HG03432 (cell line): Measurements from ENCODE around the gene ATRN.
"Not testable (repeated sequence)": the region's sequence is repeated elsewhere in the genome, so short reads cannot be mapped to it uniquely, and the experiment has no call there.

Experiments
- ATAC-seq: cut with Tn5 transposase; IDR thresholded peaks from one replicate; pipeline ENCODE4 v1.9.1; 2021; ENCODE audit warnings: mild to moderate bottlenecking, moderate library complexity; ENCODE audit not compliant: unreplicated experiment

ATRN gene

GRCh38 chr20:3514012-3514642 lies 43.3 kb downstream of the ATRN start:
- ATAC-seq = no peak

DNA sequence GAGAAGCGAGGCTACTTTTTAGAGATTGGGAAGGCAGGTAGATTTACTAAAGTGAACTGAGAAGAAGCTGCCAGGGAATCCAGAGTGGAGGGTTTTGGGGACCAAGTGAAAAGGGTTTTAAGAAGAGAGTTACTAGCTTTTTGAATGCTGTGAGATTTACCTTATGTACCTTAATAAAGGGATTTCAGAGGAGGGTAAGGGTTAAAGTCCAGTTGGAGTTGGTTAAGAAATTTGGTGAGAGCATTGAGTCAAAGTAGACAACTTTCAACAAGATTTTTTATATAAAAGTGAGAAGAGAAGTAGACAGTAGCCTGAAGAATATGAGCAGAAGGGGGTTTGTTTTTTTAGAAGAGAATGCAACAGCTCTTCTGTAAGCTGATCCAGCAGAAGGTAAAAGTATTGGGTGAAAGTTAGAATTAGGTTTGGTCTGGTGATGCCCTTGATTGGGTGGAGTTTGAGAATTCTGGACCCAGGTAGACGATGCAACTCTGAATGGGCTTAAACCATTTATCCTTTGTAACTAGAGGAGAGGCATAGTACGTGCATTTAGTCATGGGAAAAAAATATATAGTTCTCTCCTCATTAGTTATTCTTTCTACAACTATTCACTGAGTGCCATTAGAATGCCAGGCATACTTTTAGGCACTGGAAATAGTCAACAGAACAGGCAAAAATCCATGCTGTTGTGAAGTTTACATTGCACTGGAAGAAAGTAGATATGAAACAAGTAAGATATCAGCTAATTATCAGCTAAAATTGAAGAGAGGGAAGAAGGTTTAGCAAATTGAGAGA lies 44.8 kb downstream of the ATRN start:
- ATAC-seq = no peak

GRCh38 chr20:3521852-3522740 lies 51.3 kb downstream of the ATRN start:
- no peak for ATAC-seq

DNA sequence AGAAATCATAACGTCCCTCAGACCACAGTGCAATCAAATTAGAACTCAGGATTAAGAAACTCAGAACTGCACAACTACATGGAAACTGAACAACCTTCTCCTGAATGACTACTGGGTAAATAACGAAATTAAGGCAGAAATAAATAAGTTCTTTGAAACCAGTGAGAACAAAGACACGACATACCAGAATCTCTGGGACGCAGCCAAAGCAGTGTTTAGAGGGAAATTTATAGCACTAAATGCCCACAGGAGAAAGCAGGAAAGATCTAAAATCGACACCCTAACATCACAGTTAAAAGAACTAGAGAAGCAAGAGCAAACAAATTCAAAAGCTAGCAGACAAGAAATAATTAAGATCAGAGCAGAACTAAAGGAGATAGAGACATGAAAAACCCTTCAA lies 53.9 kb downstream of the ATRN start:
- ATAC-seq = not testable (repeated sequence)

- ATAC-seq = no peak
Observed at GRCh38 chr20:3532089-3532615, 61.3 kb downstream of the ATRN start.

DNA sequence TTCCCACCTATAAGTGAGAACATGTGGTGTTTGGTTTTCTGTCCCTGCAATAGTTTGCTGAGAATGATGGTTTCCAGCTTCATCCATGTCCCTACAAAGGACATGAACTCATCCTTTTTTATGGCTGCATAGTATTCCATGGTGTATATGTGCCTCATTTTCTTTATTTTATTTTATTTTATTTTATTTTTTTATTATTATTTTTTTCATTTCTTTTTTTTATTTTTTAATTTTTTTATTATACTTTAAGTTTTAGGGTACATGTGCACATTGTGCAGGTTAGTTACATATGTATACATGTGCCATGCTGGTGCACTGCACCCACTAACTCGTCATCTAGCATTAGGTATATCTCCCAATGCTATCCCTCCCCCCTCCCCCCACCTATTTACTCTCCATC lies 66.9 kb downstream of the ATRN start:
- not testable (repeated sequence) for ATAC-seq

- no peak for ATAC-seq
Observed at GRCh38 chr20:3539311-3540107, 68.7 kb downstream of the ATRN start.

GRCh38 chr20:3541887-3542721 lies 71.3 kb downstream of the ATRN start:
- no peak for ATAC-seq

DNA sequence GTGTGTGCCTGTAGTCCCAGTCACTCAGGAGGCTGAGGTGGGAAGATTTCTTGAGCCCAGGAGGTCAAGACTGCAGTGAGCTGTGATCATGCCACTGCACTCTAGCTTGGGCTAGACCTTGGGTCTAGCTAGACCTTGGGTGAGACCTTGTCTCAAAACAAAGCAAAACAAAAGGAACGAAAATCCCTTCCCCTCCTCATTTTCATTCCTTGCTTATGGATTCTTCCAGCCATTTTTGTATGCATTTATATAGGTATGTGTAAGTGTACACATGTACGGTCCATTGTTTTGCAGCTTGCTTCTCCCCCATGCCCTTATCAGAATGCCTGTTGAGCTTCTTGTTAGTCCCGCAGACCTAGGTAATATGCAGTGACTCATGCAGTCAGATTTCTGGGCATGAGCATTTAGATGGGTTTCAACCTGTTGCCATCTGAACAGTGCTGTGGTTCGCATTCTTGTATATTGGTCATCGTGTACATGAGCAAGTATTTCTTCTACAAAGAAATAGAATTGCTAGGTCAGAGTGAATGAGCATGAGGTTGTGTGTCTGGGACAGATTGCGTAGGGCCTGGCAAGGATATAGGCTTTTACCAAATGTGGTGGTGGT lies 73.2 kb downstream of the ATRN start:
- no peak for ATAC-seq

DNA sequence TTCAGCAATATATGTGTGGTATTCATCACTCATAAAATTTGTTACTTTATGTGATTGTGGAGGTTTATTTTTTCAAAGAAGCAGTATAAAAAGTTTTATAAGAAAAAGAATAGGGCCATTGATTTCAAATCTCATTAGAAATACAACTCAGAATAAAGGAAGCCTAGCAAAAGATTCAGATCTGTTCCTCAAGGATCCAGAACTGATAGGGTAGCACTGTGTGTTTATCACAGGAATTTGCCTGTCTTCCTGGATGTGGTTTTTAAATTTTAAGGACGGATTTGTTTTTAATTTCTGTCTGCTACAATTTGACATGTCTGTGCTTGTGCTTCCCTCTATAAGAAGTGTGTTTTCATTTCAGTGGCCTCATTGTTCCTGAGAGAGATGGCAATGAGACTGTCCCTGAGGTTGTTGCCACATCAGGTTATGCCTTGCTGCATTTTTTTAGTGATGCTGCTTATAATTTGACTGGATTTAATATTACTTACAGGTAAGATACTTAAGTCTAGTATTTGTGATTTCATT lies 74.6 kb downstream of the ATRN start:
- no peak for ATAC-seq

GRCh38 chr20:3547906-3548305 lies 77.1 kb downstream of the ATRN start:
- ATAC-seq = no peak

- no peak for ATAC-seq
Observed at GRCh38 chr20:3550837-3551236, 80.0 kb downstream of the ATRN start.

DNA sequence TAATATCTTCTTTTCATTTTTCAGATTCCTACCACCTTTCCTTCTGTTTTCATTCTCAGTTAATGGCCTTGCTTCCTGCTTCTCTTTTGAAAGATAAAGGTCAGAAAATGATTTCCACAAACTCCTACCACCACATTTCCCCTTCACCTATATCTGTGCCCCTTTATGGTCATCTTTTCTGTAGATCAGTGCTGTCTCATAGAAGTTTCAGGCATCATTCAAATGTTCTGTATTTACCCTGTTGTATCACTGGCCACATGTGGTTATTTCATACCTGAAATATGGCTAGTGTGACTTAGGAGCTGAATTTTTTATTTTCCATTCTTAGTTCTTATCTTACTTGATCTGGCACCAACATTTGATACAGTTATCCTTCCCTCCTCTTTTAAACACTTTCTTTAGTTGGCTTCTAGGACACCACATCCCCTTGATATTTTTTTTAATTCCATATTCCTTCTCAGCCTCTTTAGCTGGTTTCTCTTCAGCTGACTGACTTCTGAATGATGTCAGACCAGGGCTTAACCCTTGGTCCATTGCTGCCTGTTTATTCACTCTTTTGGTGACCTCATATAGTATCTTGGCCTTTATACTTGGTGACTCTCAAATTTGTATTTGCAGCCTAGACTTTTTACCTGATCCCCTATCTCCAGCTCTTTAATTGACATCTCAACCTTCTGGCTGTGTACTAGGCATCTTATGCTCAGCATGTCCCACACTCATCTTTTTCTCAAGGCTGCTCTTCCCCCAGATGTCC lies 81.0 kb downstream of the ATRN start:
- ATAC-seq = no peak

DNA sequence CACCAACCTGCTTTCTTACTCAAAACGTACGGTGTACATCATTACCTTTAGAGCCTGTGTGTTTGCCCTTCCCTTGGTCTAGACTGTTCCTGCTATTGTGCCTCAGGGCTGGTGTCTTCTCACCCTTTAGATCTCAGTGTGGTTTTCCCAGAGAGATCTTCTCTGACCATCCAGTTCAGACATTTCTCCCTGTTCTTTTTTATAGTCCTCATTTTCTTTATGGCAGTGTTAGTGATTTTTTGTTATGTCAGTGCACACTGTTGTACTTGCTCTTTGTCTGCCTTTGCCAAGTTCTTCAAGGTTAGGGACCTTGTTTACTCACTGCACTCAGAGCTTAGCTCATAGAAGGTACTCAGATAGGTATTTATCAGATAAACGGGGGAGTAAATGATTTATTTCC lies 82.8 kb downstream of the ATRN start:
- ATAC-seq = no peak

DNA sequence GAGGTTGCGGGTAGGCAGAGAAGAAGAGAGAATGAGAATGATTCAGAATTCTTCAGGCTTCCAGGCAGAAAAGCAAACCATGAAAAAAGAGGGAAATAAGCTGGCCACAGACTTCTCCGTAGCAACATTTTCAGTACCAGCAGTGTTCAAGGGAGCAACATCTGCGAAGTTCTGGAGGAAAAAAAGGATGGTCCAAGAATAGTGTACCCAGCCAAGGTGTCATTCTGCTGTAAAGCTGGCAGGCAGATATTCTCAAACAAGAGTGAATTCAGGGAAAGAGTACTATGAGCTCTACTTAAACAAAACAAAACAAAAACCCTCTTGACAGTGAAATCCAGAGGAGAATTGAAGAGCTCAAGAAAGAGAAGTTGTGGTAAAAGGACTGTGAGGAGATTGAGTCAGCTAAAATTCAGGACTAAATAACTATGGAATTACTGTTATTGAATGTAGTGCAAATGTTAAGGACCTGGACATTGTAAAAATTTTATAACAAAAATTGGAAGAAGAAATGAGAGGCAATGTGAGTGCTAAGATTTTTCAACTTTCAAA lies 86.5 kb downstream of the ATRN start:
- ATAC-seq = no peak

- no peak for ATAC-seq
Observed at GRCh38 chr20:3559231-3559630, 88.4 kb downstream of the ATRN start.

DNA sequence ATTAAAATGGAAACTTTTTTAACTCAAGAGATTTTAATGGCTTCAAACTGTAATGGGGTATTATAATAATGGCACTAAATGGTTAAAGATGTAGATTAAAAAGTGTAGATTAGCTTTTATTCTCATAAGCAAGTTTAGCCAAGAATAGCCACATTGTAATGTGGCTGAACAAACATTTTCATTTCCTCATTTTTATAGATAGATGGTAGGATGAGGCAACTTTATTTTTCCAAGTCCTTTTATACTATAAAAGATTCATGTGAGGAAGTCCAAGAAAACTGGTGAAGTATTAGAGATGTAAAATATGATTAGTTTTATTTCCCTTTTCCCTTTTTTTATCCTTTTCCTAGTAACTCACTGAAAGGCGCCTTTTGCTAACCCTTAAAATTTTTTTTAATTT lies 88.8 kb downstream of the ATRN start:
- no peak for ATAC-seq

- no peak for ATAC-seq
Observed at GRCh38 chr20:3560162-3560561, 89.3 kb downstream of the ATRN start.
